Fibroblast of lung (primary cell): Measurements from ENCODE around the gene TDRD9.
"Not testable (repeated sequence)": the region's sequence is repeated elsewhere in the genome, so short reads cannot be mapped to it uniquely, and the experiment has no call there.

Experiments used
- CTCF ChIP-seq, 2 donors: IDR thresholded peaks in 1 of 2; conservative IDR thresholded peaks in 1 of 2; 1 replicate in 1 of 2; 2 replicates in 1 of 2; pipeline ENCODE4 v1.5.1; 2011 to 2012; ENCODE audit warnings: low read length in 2 of 2, control low read depth in 1 of 2, inconsistent platforms in 1 of 2, low read depth in 1 of 2, mild to moderate bottlenecking in 1 of 2
- EZH2 ChIP-seq: IDR thresholded peaks from 2 replicates; pipeline ENCODE4 v1.5.1; 2012; ENCODE audit warnings: low read length, control low read depth, mild to moderate bottlenecking; ENCODE audit errors: missing control alignments

GRCh38 chr14:103921855-103922200 lies 6.4 kb upstream of the TDRD9 start:
- TF ChIP-seq EZH2; CTCF (conservative IDR thresholded peaks at IDR 0.05 in 1 of 2, IDR thresholded peaks at IDR 0.05 in 1 of 2; ENCODE audit: low read depth in 1 of 2, low read length in 2 of 2): not testable (repeated sequence)
